Progenitor cell of endocrine pancreas (in vitro differentiated cells): ENCODE measurements around the gene ITGB3. TPM values are rescaled to one million over a fixed set of nuclear protein-coding genes. Genes with fewer than 3 reads are reported as not detected.
"Not testable (repeated sequence)": the region's sequence is repeated elsewhere in the genome, so short reads cannot be mapped to it uniquely, and the experiment has no call there.

Experiments
- DNase-seq: peaks from one replicate; pipeline ENCODE4 v3.0.0; 2021; ENCODE audit warnings: low spot score; ENCODE audit not compliant: unreplicated experiment
- H3K27ac Mint-ChIP-seq: 2 replicates; pipeline ENCODE4 v1.8.0; 2021; ENCODE audit warnings: mild to moderate bottlenecking, moderate library complexity, mixed read lengths
- H3K27me3 Mint-ChIP-seq: 2 replicates; pipeline ENCODE4 v1.8.0; 2021; ENCODE audit warnings: mixed read lengths
- H3K36me3 Mint-ChIP-seq: 2 replicates; pipeline ENCODE4 v1.8.0; 2022; ENCODE audit warnings: mixed read lengths; ENCODE audit not compliant: insufficient read depth
- H3K4me1 Mint-ChIP-seq: 2 replicates; pipeline ENCODE4 v1.8.0; 2021; ENCODE audit warnings: low read depth, mixed read lengths
- H3K4me3 Mint-ChIP-seq: 2 replicates; pipeline ENCODE4 v1.8.0; 2021; ENCODE audit warnings: low read depth, mild to moderate bottlenecking, moderate library complexity, mixed read lengths
- H3K9me3 Mint-ChIP-seq: 2 replicates; pipeline ENCODE4 v1.8.0; 2021; ENCODE audit warnings: low read depth, mixed read lengths
- CTCF ChIP-seq: fragments of 200-600 bp; sonication (generic); IDR thresholded peaks from one replicate; pipeline ENCODE4 v1.5.0; 2021; ENCODE audit warnings: antibody characterized with exemption, mild to moderate bottlenecking; ENCODE audit not compliant: unreplicated experiment
- total RNA-seq: library from RNA; stranded (reverse); gene quantifications from 2 replicates; pipeline ENCODE4 v1.2.1, GENCODE V29; 2021

The ITGB3 gene
- total RNA-seq, 1 donor from 2014 or later = not detected

- Mint-ChIP-seq H3K4me1 (no peaks in the 10 kb centered on the region), H3K27me3 (peaks cover 3% of the 10 kb centered on the region)
- TF ChIP-seq CTCF = no peak
Measured at GRCh38 chr17:47212458-47212857, 41.2 kb upstream of the ITGB3 start.

GRCh38 chr17:47213540-47213939 is 40.1 kb upstream of the ITGB3 start:
- no peak overlapping the region for H3K4me3 Mint-ChIP-seq
- no peaks in the 10 kb centered on the region for H3K36me3 Mint-ChIP-seq
- no peak for DNase-seq
- peaks cover 3% of the 10 kb centered on the region for H3K27me3 Mint-ChIP-seq
- H3K4me1 Mint-ChIP-seq = peaks cover under 1% of the 10 kb centered on the region
- TF ChIP-seq CTCF = no peak
- H3K27ac Mint-ChIP-seq = no peak overlapping the region
- H3K9me3 Mint-ChIP-seq = no peaks in the 10 kb centered on the region

More at GRCh38 chr17:47212458-47212857, 41.2 kb upstream of the ITGB3 start:
- no peaks in the 10 kb centered on the region for H3K9me3 Mint-ChIP-seq
- H3K4me3 Mint-ChIP-seq = no peak overlapping the region
- H3K36me3 Mint-ChIP-seq = no peaks in the 10 kb centered on the region
- H3K27ac Mint-ChIP-seq = no peak overlapping the region
- no peak for DNase-seq

GRCh38 chr17:47214931-47215330 is 38.7 kb upstream of the ITGB3 start:
- H3K9me3 Mint-ChIP-seq = no peaks in the 10 kb centered on the region
- DNase-seq = no peak
- peaks cover 3% of the 10 kb centered on the region for H3K27me3 Mint-ChIP-seq
- TF ChIP-seq CTCF = no peak
- no peaks in the 10 kb centered on the region for H3K36me3 Mint-ChIP-seq
- H3K4me3 Mint-ChIP-seq = no peak overlapping the region
- H3K4me1 Mint-ChIP-seq = peaks cover 13% of the 10 kb centered on the region
- H3K27ac Mint-ChIP-seq = no peak overlapping the region

GRCh38 chr17:47216821-47217220 is 36.8 kb upstream of the ITGB3 start:
- not testable (repeated sequence) for H3K27ac Mint-ChIP-seq, H3K4me3 Mint-ChIP-seq, DNase-seq, H3K27me3 Mint-ChIP-seq, H3K9me3 Mint-ChIP-seq, H3K36me3 Mint-ChIP-seq
- peaks cover 22% of the 10 kb centered on the region for H3K4me1 Mint-ChIP-seq

GRCh38 chr17:47217279-47217678 is 36.3 kb upstream of the ITGB3 start:
- H3K27me3 Mint-ChIP-seq, H3K9me3 Mint-ChIP-seq: not testable (repeated sequence)
- H3K4me1 Mint-ChIP-seq = peaks cover 22% of the 10 kb centered on the region

GRCh38 chr17:47218896-47219430 is 34.7 kb upstream of the ITGB3 start:
- Mint-ChIP-seq H3K27ac (peak overlapping the region; percentile 78), H3K4me1 (peaks cover 32% of the 10 kb centered on the region)

More at GRCh38 chr17:47217279-47217678, 36.3 kb upstream of the ITGB3 start:
- DNase-seq, H3K36me3 Mint-ChIP-seq, H3K4me3 Mint-ChIP-seq, H3K27ac Mint-ChIP-seq: not testable (repeated sequence)

More at GRCh38 chr17:47218896-47219430, 34.7 kb upstream of the ITGB3 start:
- Mint-ChIP-seq H3K27me3 (peaks cover 4% of the 10 kb centered on the region), H3K9me3 (peaks cover 6% of the 10 kb centered on the region), H3K4me3 (no peak overlapping the region), H3K36me3 (peaks cover 2% of the 10 kb centered on the region)
- no peak for DNase-seq
- TF ChIP-seq CTCF = no peak
